NCI-H82 treated with DMSO at 0.1 percent for 48 hours (cell line): ENCODE data around the gene HACL1.

ENCODE experiments used
- DNase-seq: peaks from one replicate; lab custom pipeline; 2025; ENCODE audit not compliant: unreplicated experiment; lab: John Stamatoyannopoulos, UW

The HACL1 gene

DNA sequence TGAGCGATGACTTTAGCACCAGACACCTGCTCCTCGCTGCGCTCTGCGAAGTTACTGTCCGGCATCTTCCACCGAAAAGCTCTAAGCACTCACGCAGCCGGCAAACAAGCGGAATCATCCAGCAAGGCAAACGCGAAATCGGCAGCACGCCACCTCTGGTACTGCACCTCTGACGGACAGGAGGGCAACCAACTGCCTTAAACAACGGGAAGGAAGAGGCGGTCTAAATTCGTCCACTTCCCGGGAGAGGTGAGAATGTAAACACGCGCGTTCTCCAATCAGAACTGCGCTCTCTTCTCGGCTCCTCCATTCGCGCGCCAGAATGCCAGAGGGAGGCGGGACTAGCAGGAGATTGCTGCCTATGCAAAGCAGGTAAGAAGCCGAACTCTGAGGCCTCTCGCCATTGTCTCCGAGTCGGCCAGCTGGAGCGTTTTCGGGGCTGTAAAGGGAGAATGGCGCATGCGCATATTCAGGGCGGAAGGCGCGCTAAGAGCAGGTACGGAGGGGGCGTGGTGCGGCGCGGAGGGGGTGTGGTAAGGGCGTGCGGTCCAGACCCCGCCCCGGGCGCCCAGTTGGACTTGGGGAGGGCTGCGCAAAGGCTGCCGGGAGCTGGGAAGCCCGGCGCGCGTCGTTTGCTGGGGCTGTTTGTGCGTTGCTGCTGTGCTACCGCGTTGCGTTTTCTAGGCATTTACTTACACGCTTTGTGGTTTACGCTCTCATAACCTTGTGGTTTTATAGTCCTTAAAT lies at the start of gene HACL1, which contains the start of gene BTD:
TSS of gene HACL1 (minus strand) at position 171 of the 747 bp plus-strand sequence. CDS start at position 65, 106 bp downstream.
TSS of gene BTD (plus strand) at position 347 of the 747 bp plus-strand sequence. CDS start 33,695 bp downstream, outside the sequence.
- no peak for DNase-seq

GRCh38 chr3:15649858-15650257 lies 48.5 kb upstream of the HACL1 start:
- DNase-seq, result no peak

- no peak for DNase-seq
Measured at GRCh38 chr3:15649341-15649740, 48.0 kb upstream of the HACL1 start.

DNA sequence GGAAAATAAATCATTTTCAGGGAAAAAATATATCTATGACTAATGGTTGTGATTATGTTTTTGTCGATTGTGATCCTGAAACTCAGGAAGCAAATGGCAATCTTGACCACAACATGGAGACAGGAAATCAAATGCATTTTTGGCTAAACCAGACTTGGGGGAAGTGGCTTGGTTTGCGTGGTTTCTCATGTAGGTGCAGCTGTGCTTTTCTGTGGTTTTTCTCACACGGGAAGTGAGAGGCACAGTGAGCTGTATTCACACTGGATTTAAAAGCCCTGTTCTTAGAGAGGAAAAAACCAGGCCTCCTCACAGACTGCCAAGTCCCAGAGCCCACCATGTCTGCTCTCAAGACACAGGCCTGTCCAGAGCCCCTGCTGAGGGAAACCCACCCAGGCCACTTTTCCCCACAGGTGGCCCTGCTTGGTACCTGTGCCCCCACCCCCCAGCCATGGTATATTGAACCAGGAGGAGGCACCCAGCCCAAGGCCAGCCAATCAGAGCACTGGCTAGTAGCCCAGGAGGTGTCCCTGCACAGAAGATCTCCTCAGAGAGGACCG lies 46.3 kb upstream of the HACL1 start:
- no peak for DNase-seq

DNA sequence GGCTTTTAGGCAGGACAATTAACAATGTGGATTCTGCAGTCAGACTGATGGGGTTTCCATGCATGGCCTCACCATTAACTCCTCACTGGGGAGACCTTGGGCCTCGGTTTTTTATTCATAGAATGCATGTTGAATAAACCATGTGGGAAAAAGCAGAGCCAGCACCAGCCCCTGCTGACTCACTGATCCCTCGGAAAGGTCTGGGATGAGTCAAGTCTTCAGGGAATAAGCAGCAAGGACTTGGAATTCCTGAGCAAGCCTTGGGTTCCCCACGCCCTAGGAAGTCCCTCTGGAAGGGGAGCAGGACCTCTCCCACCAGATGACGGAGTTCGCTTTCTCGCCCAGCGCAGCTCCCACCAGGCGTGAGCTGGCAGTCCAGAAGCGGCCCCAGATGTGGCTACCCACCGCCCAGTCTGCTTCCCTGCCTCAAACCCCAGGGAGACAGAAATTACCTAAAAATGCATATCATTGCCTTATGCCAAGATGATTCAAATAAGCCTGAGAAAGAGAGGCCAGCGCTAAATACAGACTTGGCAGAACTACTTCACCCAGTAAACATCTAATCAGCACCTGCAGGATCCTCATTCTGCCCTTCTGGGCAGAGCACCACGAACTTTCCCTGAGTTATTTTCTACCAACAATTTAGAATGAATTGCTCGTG lies 45.6 kb upstream of the HACL1 start:
- DNase-seq, result no peak

- DNase-seq, result no peak
Measured at GRCh38 chr3:15645740-15646501, 44.6 kb upstream of the HACL1 start.

DNA sequence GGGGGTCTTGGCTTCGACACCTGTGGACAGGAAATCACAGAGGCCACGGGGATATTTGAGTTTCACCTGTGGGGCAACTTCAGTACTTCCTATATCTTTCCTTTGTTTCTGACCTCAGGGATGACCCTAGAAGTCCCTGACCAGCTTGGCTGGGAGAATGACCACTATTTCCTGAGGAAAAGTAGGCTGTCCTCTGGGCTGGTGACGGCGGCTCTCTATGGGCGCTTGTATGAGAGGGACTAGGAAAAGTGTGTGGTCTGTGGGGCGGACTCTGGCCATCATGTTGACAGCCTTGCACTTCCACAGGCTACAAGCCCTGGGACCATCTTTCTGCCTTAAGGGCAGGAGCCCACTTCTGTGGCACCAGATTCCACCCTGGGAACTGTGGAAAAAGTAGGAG lies 43.9 kb upstream of the HACL1 start:
- DNase-seq, result no peak

- DNase-seq, result no peak
Measured at GRCh38 chr3:15638891-15639262, 37.5 kb upstream of the HACL1 start.

GRCh38 chr3:15638193-15638890 lies 37.0 kb upstream of the HACL1 start:
- DNase-seq, result no peak

DNA sequence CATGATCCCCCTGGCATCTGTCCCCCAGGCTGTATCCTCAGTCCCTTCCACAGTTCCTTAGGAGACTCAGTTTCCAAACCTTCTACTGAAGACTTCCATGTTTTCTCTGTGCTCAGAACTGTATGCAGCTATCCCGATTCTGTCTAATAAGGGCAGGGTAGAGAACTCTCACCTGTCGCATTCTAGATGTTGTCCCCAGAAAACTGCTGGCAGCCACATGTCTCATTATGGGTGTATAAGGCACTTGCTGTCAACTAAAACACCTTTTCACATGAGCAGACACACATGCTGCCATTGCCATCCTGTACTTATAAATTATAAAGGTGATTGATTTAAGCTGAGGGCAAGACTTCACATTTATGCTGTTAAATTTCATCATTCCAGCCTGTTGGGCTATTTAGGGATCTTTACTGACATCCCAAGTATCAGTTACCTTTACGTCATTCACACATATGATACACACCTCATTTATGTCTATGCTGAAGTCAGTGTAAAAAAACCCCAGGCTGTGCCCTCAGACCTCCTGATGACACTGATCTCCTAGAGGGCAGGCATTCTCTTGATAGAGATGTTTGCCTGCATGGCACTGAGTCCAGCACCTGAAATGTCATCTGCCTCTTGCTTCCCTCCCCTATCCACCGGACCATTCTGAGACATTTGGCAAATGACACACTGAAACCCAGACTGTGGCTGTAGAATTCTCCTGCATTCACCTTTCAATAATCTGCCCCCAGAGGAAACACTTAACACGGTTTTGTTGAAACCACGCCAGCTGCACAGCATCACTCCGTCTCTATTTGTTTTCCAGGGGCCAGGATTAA lies 36.0 kb upstream of the HACL1 start:
- DNase-seq, result no peak

- DNase-seq, result no peak
Measured at GRCh38 chr3:15636028-15636709, 34.8 kb upstream of the HACL1 start.

DNA sequence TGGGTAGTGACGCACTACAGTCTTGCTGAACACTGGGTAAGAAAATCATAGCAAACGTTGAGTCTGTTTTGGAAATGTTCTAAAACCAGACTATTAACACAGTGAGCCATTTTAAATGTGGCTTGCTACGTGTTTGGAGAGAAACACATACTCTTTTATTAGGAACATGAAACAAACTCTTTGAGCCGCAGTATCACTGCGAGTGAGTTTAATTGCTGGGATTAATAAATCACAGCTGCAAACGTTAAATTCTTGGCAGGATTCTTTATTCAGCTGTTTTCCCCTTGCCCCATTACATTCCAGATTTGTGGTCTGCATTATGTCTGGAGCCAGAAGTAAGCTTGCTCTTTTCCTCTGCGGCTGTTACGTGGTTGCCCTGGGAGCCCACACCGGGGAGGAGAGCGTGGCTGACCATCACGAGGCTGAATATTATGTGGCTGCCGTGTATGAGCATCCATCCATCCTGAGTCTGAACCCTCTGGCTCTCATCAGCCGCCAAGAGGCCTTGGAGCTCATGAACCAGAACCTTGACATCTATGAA lies 33.8 kb upstream of the HACL1 start:
- DNase-seq, result no peak

DNA sequence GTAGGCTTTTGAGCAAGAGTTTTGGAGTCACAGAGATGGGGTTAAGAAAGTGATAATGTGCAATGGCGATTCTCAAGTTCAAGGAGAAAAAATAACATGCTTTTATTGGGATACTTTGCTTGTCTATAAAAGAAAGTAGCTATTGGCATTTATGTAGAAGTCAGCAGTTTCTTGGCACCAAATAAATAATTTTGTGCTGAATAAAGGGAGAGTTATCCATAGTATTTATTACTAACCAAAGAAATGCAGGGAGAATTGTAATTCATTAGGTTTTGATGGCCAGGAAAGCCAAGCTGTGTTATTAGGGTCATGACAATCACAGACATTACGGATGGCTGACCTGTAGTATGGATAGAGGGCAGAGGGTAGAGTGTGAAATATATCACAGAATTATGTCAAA lies 33.3 kb upstream of the HACL1 start:
- no peak for DNase-seq

GRCh38 chr3:15633766-15634598 lies 32.6 kb upstream of the HACL1 start:
- no peak for DNase-seq

GRCh38 chr3:15633159-15633558 lies 31.8 kb upstream of the HACL1 start:
- DNase-seq, result no peak

DNA sequence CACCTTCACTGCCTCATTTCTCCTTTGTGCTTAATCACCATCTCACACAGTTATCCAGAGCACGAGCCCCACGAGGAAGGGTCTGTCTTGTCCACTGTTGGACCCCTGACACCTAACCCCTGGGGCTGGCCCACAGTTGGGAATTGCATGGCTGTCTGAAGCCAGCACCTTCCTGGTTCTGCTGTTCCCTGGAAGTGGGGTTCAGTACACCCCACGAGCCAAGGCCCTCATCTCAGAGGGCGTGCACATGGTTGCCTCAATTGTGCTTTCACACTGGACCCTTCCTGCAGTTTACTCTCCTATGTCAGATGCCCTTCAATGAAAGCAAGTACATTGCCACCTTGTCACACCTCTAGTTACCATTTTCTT lies 30.8 kb upstream of the HACL1 start:
- DNase-seq, result no peak

- no peak for DNase-seq
Measured at GRCh38 chr3:15631426-15632211, 30.2 kb upstream of the HACL1 start.
